ENCODE measurements around the gene KIAA1755.

GRCh38 chr20:38225240-38225899 is 35.2 kb downstream of the KIAA1755 start:
- TF ChIP-seq CTCF (conservative IDR thresholded peaks at IDR 0.05; ENCODE audit: low read length): no peak
- no peak for TF ChIP-seq EZH2phosphoT487 (IDR thresholded peaks at IDR 0.05; ENCODE audit: borderline replicate concordance)
